CD4-positive, alpha-beta T cell treated with Interleukin-15 for 1 hour (primary cell): ENCODE results near the gene NHSL1.

Experiments
- DNase-seq: peaks from one replicate; pipeline ENCODE4 v3.0.0-alpha.2; 2020

Gene NHSL1

GRCh38 chr6:138523347-138524210, 24.3 kb upstream of the NHSL1 start:
- DNase-seq, result no peak

GRCh38 chr6:138522611-138523010, 23.3 kb upstream of the NHSL1 start:
- no peak for DNase-seq

GRCh38 chr6:138521790-138522189, 22.5 kb upstream of the NHSL1 start:
- no peak for DNase-seq

GRCh38 chr6:138520463-138520862, 21.2 kb upstream of the NHSL1 start:
- DNase-seq, result no peak

GRCh38 chr6:138518054-138518453, 18.8 kb upstream of the NHSL1 start:
- no peak for DNase-seq

- DNase-seq, result peak; percentile 59
These were observed 18.3 kb upstream of the NHSL1 start for GRCh38 chr6:138517635-138518034.

GRCh38 chr6:138515657-138516248, 16.5 kb upstream of the NHSL1 start:
- no peak for DNase-seq

GRCh38 chr6:138514860-138515540, 15.7 kb upstream of the NHSL1 start:
- peak; percentile 29 for DNase-seq

GRCh38 chr6:138512609-138513008, 13.3 kb upstream of the NHSL1 start:
- DNase-seq, result no peak

- DNase-seq, result no peak
These were observed 10.8 kb upstream of the NHSL1 start for GRCh38 chr6:138510093-138510492.

GRCh38 chr6:138509371-138509770, 10.1 kb upstream of the NHSL1 start:
- peak; percentile 39 for DNase-seq

GRCh38 chr6:138508676-138508988, 9.3 kb upstream of the NHSL1 start:
- DNase-seq, result no peak

GRCh38 chr6:138507977-138508675, 8.8 kb upstream of the NHSL1 start:
- no peak for DNase-seq

- DNase-seq, result no peak
These were observed 5.7 kb upstream of the NHSL1 start for GRCh38 chr6:138504764-138505689.

GRCh38 chr6:138503881-138504680, 4.8 kb upstream of the NHSL1 start:
- no peak for DNase-seq

GRCh38 chr6:138502546-138502945, 3.3 kb upstream of the NHSL1 start:
- DNase-seq, result no peak

- no peak for DNase-seq
These were observed 1.7 kb upstream of the NHSL1 start for GRCh38 chr6:138500867-138501446.

- DNase-seq, result no peak
These were observed 861 bp upstream of the NHSL1 start for GRCh38 chr6:138500045-138500665.

- DNase-seq, result no peak
These were observed 528 bp downstream of the NHSL1 start for GRCh38 chr6:138498629-138499302.

- DNase-seq, result no peak
These were observed 2.0 kb downstream of the NHSL1 start for GRCh38 chr6:138497286-138497685.
